ENCODE measurements around the gene ZNF474.
A peak's percentile ranks its signal among the peaks of the same experiment; 100 is the strongest.

The ZNF474 gene

DNA sequence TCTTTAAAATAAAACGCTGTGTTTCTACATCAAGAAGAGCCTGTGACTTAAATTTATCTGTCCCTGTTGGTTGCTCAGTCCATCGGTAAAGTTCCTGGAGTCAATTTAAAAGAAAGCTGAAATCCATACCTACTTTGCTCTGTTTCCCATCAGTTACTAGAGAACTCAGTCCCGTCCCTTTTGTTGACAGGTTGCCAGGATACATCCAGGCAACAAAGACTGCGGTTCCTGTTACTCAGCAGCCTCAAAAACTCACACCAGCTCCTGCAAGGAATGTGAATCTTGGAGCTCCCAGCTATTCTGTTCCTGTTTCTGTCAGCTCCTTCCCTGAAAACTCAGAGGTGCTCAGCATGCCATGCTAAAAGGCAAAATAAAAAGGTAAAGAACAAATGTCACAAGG, at the start of gene ZNF474:
Gene ZNF474, plus strand, starts transcription at position 241 of the 400 bp plus-strand sequence. CDS start 22,445 bp downstream, outside the sequence.
- DNase-seq = peak; percentile 72 to 74
- Histone ChIP-seq H3K9me3 (no peaks in the 10 kb centered on the region), H3K27me3 (no peaks in the 10 kb centered on the region), H3K36me3 (no peaks in the 10 kb centered on the region), H3K4me1 (peaks cover 0 to 26% (median 3%) of the 10 kb centered on the region in 4 donors), H3K27ac (peak within 1 kb of the TSS in 1 of 2 donors; percentile 43), H3K4me3 (no peak within 1 kb of the TSS)
- TF ChIP-seq CTCF (IDR thresholded peaks at IDR 0.05) = no peak
- intact Hi-C loops (cut with DNase I; ENCODE audit: low total_unique reads) = no loop called here

DNA sequence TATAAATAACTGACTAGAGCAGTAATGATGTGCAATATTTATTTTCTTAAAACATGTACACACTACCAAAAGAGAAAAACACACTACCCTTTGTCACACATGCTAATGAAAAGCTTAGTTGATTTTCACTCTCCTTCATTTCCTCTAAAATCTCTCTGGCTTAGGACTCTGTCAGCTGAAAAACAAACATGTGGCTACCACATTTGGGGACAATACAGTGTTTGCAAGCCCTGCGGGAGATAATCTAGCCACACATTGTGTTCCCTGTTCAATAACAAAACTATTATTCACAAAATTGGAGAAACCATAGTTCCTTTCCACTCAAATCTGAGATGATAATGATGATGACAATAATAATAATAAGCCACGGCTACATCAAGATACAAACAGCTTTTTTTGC, 47.8 kb upstream of the ZNF474 start:
- no peaks in the 10 kb centered on the region for H3K36me3 ChIP-seq
- no peak for DNase-seq
- no peak for TF ChIP-seq CTCF (IDR thresholded peaks at IDR 0.05)
- H3K4me1 ChIP-seq = peaks cover 0 to 20% (median 7%) of the 10 kb centered on the region in 4 donors
- intact Hi-C loops (cut with DNase I; ENCODE audit: low total_unique reads) = no loop called here
- H3K9me3 ChIP-seq = no peaks in the 10 kb centered on the region
- no peak overlapping the region for H3K4me3 ChIP-seq
- H3K27me3 ChIP-seq = no peaks in the 10 kb centered on the region
- peak overlapping the region; percentile 20 to 47 for H3K27ac ChIP-seq

DNA sequence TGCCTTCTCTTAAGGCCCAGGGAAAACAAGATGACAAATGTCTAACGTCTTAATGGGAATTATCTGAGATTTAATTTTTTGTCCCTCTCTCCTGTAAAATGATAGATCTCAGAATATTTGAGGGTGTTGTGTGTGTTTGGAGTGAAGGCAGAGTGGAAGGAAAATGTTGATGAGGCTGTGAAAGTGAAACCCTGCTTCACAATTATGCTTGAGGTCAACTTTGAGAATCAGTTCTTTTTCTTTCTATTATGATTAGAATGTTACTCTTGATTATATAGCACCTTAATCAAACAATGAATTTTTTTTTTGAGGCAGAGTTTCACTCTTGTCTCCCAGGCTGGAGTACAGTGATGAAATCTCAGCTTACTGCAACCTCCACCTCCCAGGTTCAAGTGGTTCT, 45.8 kb upstream of the ZNF474 start:
- Histone ChIP-seq H3K27ac (no peak overlapping the region), H3K4me3 (no peak overlapping the region), H3K27me3 (no peaks in the 10 kb centered on the region), H3K9me3 (no peaks in the 10 kb centered on the region), H3K4me1 (peaks cover 0 to 19% (median 1%) of the 10 kb centered on the region in 4 donors), H3K36me3 (no peaks in the 10 kb centered on the region)
- no peak for TF ChIP-seq CTCF (IDR thresholded peaks at IDR 0.05)
- DNase-seq = no peak
- intact Hi-C loops (cut with DNase I; ENCODE audit: low total_unique reads) = no loop called here

GRCh38 chr5:122085041-122085440, 44.3 kb upstream of the ZNF474 start:
- no peak for TF ChIP-seq CTCF (IDR thresholded peaks at IDR 0.05)
- no peaks in the 10 kb centered on the region for H3K27me3 ChIP-seq
- no peaks in the 10 kb centered on the region for H3K9me3 ChIP-seq
- H3K4me1 ChIP-seq = peaks cover 0 to 13% (median 0%) of the 10 kb centered on the region in 4 donors
- H3K36me3 ChIP-seq = no peaks in the 10 kb centered on the region
- intact Hi-C loops (cut with DNase I; ENCODE audit: low total_unique reads) = no loop called here
- no peak for DNase-seq
- H3K27ac ChIP-seq = no peak overlapping the region
- no peak overlapping the region for H3K4me3 ChIP-seq

DNA sequence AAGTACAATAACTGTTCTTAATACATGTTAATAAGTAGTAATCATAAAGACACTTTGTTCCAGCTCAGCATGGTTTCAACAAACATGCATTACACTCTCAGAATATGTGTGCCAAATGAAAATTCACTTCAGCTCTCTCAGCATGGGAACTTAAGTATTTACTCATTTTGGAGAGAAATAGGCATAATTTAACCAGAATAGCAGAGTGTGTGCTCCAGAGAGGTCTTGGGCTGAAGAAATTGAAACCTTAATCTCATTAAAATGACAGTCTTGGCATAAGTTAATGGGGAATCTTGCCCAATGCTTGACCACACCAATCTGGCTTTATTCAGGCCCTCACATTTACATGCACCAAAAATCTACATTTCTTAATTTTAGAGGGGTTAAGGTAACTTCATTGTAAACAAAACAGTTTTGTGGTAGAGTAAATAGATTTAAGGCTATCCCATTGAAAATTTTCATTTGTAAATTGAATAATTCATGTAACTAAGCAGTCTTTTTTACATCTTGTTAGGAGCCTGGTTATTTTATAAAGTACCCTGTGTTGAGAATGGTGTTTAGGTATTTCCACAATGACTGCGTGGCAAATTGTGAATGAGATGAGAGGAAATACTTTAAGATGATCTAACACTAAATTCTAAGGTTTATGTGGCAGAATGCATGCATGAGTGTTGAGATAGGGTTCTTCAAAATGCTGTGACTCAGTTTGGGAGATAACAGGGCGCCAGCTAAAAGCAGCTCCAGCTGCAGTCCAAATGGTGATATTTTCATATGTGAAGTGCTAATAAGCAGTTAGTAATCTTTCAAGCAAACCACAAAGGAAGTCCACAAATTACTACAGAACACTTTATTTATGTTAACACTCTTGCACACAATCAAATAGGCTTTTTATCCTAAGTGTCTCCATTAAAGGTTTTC, 40.0 kb upstream of the ZNF474 start:
- H3K36me3 ChIP-seq = no peaks in the 10 kb centered on the region
- H3K4me1 ChIP-seq = peaks cover 0 to 16% (median 4%) of the 10 kb centered on the region in 4 donors
- no peaks in the 10 kb centered on the region for H3K27me3 ChIP-seq
- no peak for TF ChIP-seq CTCF (IDR thresholded peaks at IDR 0.05)
- DNase-seq = no peak
- no peak overlapping the region for H3K27ac ChIP-seq
- no peak overlapping the region for H3K4me3 ChIP-seq
- H3K9me3 ChIP-seq = no peaks in the 10 kb centered on the region
- intact Hi-C loops (cut with DNase I; ENCODE audit: low total_unique reads) = no loop called here
